Vagina (tissue), 2 donors: ENCODE measurements around the gene ATP6V0D1. TPM values are rescaled to one million over a fixed set of nuclear protein-coding genes. Genes with fewer than 3 reads are reported as not detected.
A peak's percentile ranks its signal among the peaks of the same experiment; 100 is the strongest.

Experiments used
- DNase-seq, 2 donors: peaks; one replicate each; pipeline ENCODE4 v3.0.0-alpha.2; 2017; ENCODE audit errors: extremely low spot score in 2 of 2
- H3K27ac ChIP-seq: fragments of 200-600 bp; sonication (generic); one replicate; pipeline ENCODE4 v1.5.1; 2019
- H3K27me3 ChIP-seq: fragments of 200-600 bp; sonication (generic); one replicate; pipeline ENCODE4 v1.5.1; 2019
- H3K36me3 ChIP-seq, 2 donors: fragments of 200-600 bp; sonication (generic); one replicate each; pipeline ENCODE4 v1.5.1; 2017 to 2019
- H3K4me1 ChIP-seq: fragments of 200-600 bp; sonication (generic); one replicate; pipeline ENCODE4 v1.5.1; 2019
- H3K4me3 ChIP-seq, 2 donors: fragments of 200-600 bp; sonication (generic); 1 replicate in 1 of 2; 2 replicates in 1 of 2; pipeline ENCODE4 v1.5.1; 2016 to 2019
- H3K9me3 ChIP-seq: fragments of 200-600 bp; sonication (generic); one replicate; pipeline ENCODE4 v1.5.1; 2019
- POLR2A ChIP-seq, 2 donors: fragments of 450-650 bp; IDR thresholded peaks; one replicate each; pipeline ENCODE4 v1.6.1; 2017; ENCODE audit warnings: antibody characterized with exemption in 2 of 2, mild to moderate bottlenecking in 2 of 2, moderate library complexity in 2 of 2
- POLR2AphosphoS5 ChIP-seq, 2 donors: sonication (generic); formaldehyde crosslinking; IDR thresholded peaks; one replicate each; pipeline ENCODE4 v1.9.0; 2017; ENCODE audit warnings: antibody characterized with exemption in 2 of 2, mild to moderate bottlenecking in 2 of 2, low read depth in 1 of 2; ENCODE audit not compliant: insufficient read depth in 1 of 2
- intact Hi-C: fragments of 100-400 bp; cut with DNase I; formaldehyde crosslinking; loops from one replicate; pipeline ENCODE4 v1.15.1; 2023
- total RNA-seq: library from RNA; depleted of rRNA; stranded (reverse); fragments of >200 nt; gene quantifications from one replicate; pipeline ENCODE4 v1.2.3, GENCODE V29; 2016
- TF ChIP-seq, protein P1 (sequence below), 3 experiments: fragments of 450-650 bp in 2 of 3; fragments of 200-600 bp in 1 of 3; sonication (generic) in 1 of 3; IDR thresholded peaks; one replicate each; pipeline ENCODE4 v1.5.1; 2017 to 2019; ENCODE audit warnings: antibody characterized with exemption in 3 of 3, mild to moderate bottlenecking in 2 of 3, moderate library complexity in 2 of 3

The ATP6V0D1 gene
- total RNA-seq, 1 donor from 2014 or later, result 110 TPM

DNA sequence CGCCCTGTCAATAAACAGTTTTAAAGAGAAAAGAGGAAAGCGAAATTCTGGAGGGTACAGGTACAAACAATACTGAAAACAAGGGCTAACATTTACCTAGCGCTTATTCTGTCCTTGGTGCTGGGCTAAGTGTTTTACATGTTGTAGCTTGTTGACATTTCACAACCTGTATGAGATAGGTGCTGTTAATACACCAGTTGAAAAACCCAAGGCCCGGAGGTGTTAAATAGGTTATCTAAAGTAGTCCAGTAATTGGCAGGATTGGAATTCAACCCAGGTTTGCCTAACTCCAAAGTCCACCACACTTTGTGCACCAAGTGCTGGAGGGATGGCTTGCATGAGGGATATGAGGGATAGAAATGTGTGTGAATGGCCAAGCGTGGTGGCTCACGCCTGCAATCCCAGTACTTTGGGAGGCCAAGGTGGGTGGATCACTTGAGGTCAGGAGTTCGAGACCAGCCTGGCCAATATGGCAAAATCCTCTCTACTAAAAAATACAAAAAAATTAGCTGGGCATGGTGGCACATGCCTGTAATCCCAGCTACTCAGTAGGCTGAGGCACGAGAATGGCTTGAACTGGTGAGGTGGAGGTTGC lies 2.9 kb downstream of the ATP6V0D1 start:
- DNase-seq, result peak in 1 of 2 donors; percentile 65
- intact Hi-C loops, result no loop called here
- H3K4me3 ChIP-seq, result no peak overlapping the region
- TF ChIP-seq, protein P1, sequence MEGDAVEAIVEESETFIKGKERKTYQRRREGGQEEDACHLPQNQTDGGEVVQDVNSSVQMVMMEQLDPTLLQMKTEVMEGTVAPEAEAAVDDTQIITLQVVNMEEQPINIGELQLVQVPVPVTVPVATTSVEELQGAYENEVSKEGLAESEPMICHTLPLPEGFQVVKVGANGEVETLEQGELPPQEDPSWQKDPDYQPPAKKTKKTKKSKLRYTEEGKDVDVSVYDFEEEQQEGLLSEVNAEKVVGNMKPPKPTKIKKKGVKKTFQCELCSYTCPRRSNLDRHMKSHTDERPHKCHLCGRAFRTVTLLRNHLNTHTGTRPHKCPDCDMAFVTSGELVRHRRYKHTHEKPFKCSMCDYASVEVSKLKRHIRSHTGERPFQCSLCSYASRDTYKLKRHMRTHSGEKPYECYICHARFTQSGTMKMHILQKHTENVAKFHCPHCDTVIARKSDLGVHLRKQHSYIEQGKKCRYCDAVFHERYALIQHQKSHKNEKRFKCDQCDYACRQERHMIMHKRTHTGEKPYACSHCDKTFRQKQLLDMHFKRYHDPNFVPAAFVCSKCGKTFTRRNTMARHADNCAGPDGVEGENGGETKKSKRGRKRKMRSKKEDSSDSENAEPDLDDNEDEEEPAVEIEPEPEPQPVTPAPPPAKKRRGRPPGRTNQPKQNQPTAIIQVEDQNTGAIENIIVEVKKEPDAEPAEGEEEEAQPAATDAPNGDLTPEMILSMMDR (IDR thresholded peaks at IDR 0.05), result no peak
- TF ChIP-seq POLR2A (IDR thresholded peaks at IDR 0.05), result no peak
- no peak for TF ChIP-seq POLR2AphosphoS5 (IDR thresholded peaks at IDR 0.05; ENCODE audit: insufficient read depth in 1 of 2, low read depth in 1 of 2)
- no peaks in the 10 kb centered on the region for H3K9me3 ChIP-seq
- H3K36me3 ChIP-seq, result no peaks in the 10 kb centered on the region
- peaks cover 51% of the 10 kb centered on the region for H3K4me1 ChIP-seq
- no peak overlapping the region for H3K27ac ChIP-seq
- no peaks in the 10 kb centered on the region for H3K27me3 ChIP-seq

DNA sequence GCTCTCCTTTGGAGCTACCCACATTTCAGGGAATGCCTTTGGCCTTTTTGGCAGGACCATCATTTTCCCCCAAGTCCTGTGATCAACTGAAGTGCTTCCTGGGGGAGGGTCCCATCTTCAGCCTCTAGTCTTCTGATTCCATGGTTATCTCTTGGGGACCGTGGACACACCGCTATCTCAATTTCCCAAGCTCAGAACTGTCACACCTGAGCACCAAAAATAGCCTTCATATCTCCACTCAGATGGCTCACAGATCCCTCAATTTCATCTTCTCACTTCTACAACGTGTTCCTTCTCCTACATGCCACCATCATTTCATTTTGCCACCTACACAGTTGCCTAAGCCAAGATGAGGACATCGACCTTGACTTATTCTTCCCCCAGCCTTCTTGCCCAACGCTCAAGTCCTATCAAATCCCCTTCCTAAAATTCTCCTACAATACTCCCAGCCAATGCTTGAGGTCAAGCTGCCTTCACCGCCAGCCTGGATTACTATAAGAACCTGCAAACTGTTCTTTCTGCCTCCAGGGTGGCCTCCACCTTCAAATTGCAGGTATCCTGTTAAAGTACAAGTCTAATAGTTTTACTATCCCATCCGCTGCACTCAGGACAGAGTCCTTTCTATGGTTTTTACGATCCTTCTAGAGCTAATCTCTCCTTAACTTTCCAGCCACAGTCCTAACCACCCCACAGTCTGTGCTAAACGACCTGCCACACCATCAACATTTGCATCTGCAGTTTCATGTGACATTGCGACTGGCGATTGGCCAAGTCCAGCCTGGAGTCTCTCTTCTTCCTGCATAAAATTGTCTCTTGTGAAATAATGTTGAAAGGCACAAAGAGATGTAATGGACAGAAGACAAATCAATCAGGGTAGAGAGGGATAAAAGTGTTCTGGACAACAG lies 6.2 kb downstream of the ATP6V0D1 start:
- intact Hi-C loops, result no loop called here
- Histone ChIP-seq H3K27ac (no peak overlapping the region), H3K4me1 (peaks cover 53% of the 10 kb centered on the region), H3K36me3 (no peaks in the 10 kb centered on the region), H3K4me3 (no peak overlapping the region), H3K9me3 (no peaks in the 10 kb centered on the region), H3K27me3 (no peaks in the 10 kb centered on the region)
- TF ChIP-seq, protein P1 (IDR thresholded peaks at IDR 0.05), result no peak
- TF ChIP-seq POLR2A (IDR thresholded peaks at IDR 0.05) (no peak), POLR2AphosphoS5 (IDR thresholded peaks at IDR 0.05; ENCODE audit: insufficient read depth in 1 of 2, low read depth in 1 of 2) (no peak)
- DNase-seq, result no peak

DNA sequence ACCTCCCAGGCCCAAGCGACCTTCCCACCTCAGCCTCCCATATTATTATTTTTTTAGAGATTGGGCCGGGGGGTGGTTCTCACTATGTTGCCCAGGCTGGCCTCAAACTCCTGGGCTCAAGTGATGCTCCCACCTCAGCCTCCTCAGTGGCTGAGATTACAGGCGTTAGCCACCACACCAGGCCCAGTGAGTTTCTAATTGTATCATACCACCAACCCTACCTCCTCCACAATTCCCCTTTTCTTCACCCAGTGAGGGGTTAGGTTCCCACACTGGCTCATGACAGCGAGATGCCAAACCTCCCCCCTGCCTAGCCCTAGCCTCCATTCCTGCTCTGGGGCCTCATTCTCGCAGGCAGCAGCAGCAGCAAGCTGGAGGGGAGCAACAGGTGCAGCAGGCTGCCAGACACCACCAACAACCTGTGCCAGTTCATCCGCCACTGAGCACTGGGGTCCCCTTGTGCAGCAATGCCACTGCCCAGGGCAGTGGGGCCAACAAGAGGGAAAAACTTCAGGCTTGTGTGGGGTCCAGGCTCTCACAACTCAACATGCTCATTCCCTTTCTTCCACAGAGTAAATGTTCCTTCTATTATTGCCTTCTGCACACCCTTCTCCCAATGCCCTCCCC lies 9.1 kb downstream of the ATP6V0D1 start:
- no peak overlapping the region for H3K27ac ChIP-seq
- no peak for TF ChIP-seq POLR2AphosphoS5 (IDR thresholded peaks at IDR 0.05; ENCODE audit: insufficient read depth in 1 of 2, low read depth in 1 of 2)
- TF ChIP-seq, protein P1 (IDR thresholded peaks at IDR 0.05), result no peak
- no peak for TF ChIP-seq POLR2A (IDR thresholded peaks at IDR 0.05)
- DNase-seq, result peak in 1 of 2 donors; percentile 78
- no peaks in the 10 kb centered on the region for H3K36me3 ChIP-seq
- no peaks in the 10 kb centered on the region for H3K9me3 ChIP-seq
- no peaks in the 10 kb centered on the region for H3K27me3 ChIP-seq
- peaks cover 41% of the 10 kb centered on the region for H3K4me1 ChIP-seq
- intact Hi-C loops, result no loop called here
- no peak overlapping the region for H3K4me3 ChIP-seq

DNA sequence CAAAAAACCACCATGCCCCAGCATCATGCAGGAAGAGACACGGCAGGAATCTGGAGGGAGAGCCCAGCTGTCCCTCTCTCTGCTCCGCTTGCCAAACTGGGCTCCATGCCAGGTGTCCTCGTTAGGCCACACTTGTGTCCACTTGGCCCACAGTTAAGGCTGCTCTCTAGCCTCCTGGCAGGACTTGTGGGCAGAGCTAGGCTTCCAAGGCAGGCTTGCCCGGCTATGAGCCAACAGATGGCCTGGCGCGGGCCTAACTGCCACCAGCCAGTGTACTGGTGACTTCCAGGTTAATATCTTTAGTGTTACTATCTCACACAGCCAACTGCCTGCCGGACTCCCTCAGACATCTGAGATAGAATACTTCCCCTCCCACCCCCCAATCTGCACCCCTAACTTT lies 10.6 kb downstream of the ATP6V0D1 start:
- intact Hi-C loops, result no loop called here
- Histone ChIP-seq H3K36me3 (no peaks in the 10 kb centered on the region), H3K4me1 (peaks cover 42% of the 10 kb centered on the region), H3K27ac (no peak overlapping the region), H3K9me3 (no peaks in the 10 kb centered on the region), H3K27me3 (no peaks in the 10 kb centered on the region), H3K4me3 (no peak overlapping the region)
- no peak for TF ChIP-seq POLR2A (IDR thresholded peaks at IDR 0.05)
- TF ChIP-seq, protein P1 (IDR thresholded peaks at IDR 0.05), result no peak
- no peak for TF ChIP-seq POLR2AphosphoS5 (IDR thresholded peaks at IDR 0.05; ENCODE audit: insufficient read depth in 1 of 2, low read depth in 1 of 2)
- no peak for DNase-seq
